Mucosa of descending colon (tissue), 3 donors: Measurements from ENCODE around the gene TMEM89. TPM values are rescaled to one million over a fixed set of nuclear protein-coding genes. Genes with fewer than 3 reads are reported as not detected.

Experiments used
- ATAC-seq: fragments of 200-7000 bp; cut with Tn5 transposase; one replicate; pipeline ENCODE4 v1.9.1; 2020; ENCODE audit warnings: mild to moderate bottlenecking, moderate library complexity
- DNase-seq, 3 donors: peaks; one replicate each; pipeline ENCODE4 v3.0.0-alpha.2; 2020
- H3K36me3 ChIP-seq: fragments of 200-600 bp; one replicate; pipeline ENCODE4 v1.8.0; 2021; ENCODE audit warnings: low read depth, mild to moderate bottlenecking
- H3K4me1 ChIP-seq: fragments of 200-600 bp; one replicate; pipeline ENCODE4 v1.8.0; 2021; ENCODE audit warnings: low read depth, mild to moderate bottlenecking
- H3K4me3 ChIP-seq: fragments of 200-600 bp; one replicate; pipeline ENCODE4 v1.8.0; 2021; ENCODE audit warnings: mild to moderate bottlenecking
- H3K9me3 ChIP-seq: fragments of 200-600 bp; one replicate; pipeline ENCODE4 v1.8.0; 2021; ENCODE audit warnings: mild to moderate bottlenecking
- intact Hi-C, 2 donors: fragments of 100-400 bp; cut with DNase I in 1 of 2; cut with micrococcal nuclease in 1 of 2; formaldehyde crosslinking; loops; one replicate each; pipeline versions ENCODE4 v1.11.0 to v1.11.1; 2022; cut with DNase I, micrococcal nuclease
- total RNA-seq, 3 donors: library from RNA; stranded (reverse); fragmentation: NEBNext Ultra II Directional in 2 of 3; extraction: Animal tissue kit (Norgen Biotek cat#: 25700) in 2 of 3; gene quantifications; one replicate each; pipeline versions ENCODE4 v1.2.1 to v1.2.4, GENCODE V29; 2021 to 2023
- TF ChIP-seq, protein P1 (sequence below): fragments of 200-600 bp; IDR thresholded peaks from one replicate; pipeline ENCODE4 v1.8.0; 2022; ENCODE audit warnings: antibody characterized with exemption, mild to moderate bottlenecking
- donor health status: DM: no; HTN: no; CAD: no; lungs with moderate emphysema.
- donor health status: DM: no; HTN: no; CAD: no.
- donor health status: DM: no; HTN: yes; CAD: no.

The TMEM89 gene
- total RNA-seq, 3 donors from 2014 or later: 0.65 to 1.1 TPM; not detected in 1

DNA sequence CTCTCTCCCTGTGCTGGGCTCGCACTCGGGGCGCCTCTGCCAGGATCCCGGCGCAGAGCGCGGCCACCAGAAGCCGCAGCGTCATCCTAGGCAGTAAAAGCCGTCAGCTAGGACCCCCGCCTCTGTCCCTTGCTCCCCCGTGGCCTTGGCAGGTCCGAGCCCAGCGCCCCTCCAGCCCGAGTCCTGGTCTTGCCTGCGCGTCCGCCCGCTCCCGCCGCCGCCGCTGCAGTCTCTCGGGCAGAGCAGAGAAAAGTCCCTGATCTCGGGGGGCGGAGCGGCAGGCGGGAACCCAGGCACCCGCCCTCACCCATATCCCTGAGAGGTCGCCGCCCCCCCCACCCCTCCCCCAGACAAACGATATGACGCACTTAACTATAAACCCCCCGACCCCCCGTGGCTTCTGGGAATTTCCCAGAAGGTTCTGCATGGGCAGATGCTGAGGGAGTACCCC, 26.5 kb downstream of the TMEM89 start, which contains the start of gene COL7A1:
COL7A1 (minus strand) TSS at position 255 of the 451 bp plus-strand sequence; CDS start at position 85, 170 bp downstream.
- Histone ChIP-seq H3K4me1 (peaks cover 15% of the 10 kb centered on the region), H3K4me3 (no peak within 1 kb of the TSS), H3K36me3 (peaks cover 11% of the 10 kb centered on the region), H3K9me3 (no peaks in the 10 kb centered on the region)
- intact Hi-C loops: no loop called here
- TF ChIP-seq, protein P1, sequence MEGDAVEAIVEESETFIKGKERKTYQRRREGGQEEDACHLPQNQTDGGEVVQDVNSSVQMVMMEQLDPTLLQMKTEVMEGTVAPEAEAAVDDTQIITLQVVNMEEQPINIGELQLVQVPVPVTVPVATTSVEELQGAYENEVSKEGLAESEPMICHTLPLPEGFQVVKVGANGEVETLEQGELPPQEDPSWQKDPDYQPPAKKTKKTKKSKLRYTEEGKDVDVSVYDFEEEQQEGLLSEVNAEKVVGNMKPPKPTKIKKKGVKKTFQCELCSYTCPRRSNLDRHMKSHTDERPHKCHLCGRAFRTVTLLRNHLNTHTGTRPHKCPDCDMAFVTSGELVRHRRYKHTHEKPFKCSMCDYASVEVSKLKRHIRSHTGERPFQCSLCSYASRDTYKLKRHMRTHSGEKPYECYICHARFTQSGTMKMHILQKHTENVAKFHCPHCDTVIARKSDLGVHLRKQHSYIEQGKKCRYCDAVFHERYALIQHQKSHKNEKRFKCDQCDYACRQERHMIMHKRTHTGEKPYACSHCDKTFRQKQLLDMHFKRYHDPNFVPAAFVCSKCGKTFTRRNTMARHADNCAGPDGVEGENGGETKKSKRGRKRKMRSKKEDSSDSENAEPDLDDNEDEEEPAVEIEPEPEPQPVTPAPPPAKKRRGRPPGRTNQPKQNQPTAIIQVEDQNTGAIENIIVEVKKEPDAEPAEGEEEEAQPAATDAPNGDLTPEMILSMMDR: no peak
- DNase-seq (peak in 1 of 3 donors; percentile 43), ATAC-seq (no peak)

DNA sequence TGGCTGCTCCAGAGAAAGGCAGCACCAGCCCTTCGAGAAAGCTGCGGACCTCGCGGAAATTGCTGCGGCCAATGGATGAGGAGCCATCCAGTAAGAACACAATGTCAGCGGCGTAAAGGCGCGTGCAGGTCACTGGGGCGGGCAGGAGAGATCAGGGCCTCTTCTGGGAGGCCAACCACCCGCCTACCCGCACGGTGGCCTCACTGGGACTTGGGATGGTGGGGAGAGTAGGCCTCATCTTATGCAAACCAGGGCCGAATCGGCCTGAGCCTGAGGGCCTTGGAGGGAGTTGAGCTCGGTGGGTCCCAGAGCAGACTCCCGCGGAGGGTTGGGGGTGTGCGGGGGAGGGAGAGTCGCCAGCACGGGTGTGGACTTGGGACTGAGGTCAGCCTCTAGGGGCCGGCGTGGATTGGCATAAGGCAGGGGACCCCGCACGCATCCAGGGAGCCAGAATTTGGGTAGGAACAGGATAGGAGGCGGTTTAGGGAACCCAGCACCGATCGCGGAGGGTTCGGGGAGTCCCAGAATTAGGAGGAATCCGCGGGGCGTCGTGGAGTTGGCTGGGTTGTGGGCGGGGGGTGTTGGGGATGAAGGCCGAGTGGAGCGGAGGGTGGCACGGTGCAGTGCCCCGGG, 27.0 kb downstream of the TMEM89 start:
- TF ChIP-seq, protein P1: no peak
- ATAC-seq (no peak), DNase-seq (no peak)
- Histone ChIP-seq H3K4me3 (no peak overlapping the region), H3K36me3 (peaks cover 7% of the 10 kb centered on the region), H3K4me1 (peaks cover 15% of the 10 kb centered on the region), H3K9me3 (no peaks in the 10 kb centered on the region)
- intact Hi-C loops: no loop called here

DNA sequence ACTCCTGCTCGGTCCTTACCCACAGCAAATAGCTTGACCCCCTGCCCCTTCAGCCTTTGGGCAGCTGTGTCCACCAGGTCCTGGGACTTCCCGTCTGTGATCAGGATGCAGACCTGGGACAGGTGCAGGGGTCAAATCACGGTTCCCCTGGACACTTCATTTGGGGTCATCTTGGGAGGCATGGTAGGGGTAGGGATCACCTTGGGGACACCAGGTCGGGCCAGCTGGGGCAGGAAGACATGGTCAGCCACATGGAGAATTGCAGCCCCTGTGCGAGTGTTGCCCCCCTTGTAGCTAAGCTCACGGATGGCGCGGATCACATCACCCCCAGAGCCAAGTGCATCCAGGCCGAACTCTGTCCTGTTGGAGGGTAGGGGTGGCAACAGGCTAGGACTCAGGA, 28.2 kb downstream of the TMEM89 start:
- intact Hi-C loops: no loop called here
- no peak overlapping the region for H3K4me3 ChIP-seq
- no peak for DNase-seq
- no peaks in the 10 kb centered on the region for H3K9me3 ChIP-seq
- H3K4me1 ChIP-seq: peaks cover 15% of the 10 kb centered on the region
- no peak for ATAC-seq
- TF ChIP-seq, protein P1: no peak
- H3K36me3 ChIP-seq: no peaks in the 10 kb centered on the region

DNA sequence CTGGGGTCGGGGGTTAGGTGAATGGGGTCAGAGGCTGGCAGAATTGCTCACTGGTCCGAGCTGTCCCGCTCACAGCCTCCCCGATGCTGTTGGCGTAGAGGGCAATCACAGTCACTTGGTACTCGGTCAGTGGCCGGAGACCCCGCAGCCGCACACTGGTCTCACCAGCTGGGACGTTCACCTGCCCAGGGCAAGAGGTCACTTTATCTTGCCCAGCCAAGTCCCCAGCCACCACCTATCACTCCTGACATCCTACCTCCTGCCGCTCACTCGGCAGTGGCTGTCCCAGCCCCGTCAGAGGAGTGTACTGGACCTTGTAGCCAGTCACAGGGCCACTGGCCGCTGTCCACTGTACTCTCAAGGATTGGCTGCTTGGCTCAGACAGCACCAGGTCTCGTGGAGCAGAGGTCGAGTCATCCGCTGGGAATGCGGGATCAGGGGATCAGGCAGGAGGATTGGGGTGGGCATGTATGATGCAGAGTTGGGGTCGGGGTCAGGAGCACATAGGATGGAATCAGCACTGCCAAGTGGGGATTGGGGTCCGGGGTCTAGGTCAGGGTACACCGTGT, 29.0 kb downstream of the TMEM89 start:
- ATAC-seq: no peak
- DNase-seq: no peak
- Histone ChIP-seq H3K36me3 (no peaks in the 10 kb centered on the region), H3K9me3 (no peaks in the 10 kb centered on the region), H3K4me1 (peaks cover 15% of the 10 kb centered on the region), H3K4me3 (no peak overlapping the region)
- TF ChIP-seq, protein P1: no peak
- intact Hi-C loops: no loop called here

DNA sequence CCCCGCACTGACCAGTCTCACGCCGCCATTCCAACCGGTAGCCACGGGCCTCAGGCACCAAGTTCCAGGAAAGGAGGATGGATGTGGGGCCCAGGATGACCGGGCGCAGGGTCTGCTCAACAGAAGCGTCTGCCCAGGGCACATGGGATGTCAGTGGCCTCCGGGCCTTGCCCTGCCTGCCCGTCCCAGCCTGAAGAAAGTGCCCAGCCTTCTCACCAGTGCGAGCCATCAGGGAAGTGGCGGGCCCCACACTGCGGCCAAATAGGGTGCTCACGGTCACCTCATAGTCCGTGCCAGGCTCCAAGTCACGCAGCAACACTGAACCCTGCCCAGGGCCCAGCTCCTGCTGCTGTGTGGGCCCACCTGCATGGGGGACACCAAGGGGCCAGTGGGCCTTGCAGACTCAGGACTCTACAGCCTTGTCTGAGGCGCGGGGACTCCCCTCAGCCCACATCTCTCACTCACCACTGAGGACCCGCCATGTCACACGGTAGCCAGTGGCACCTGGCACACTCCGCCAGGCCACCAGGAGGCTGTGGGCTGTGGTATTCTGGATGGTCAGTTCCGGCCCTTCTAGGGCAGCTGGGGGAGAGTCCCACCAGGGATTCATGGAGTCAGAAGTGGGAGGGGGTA, 29.6 kb downstream of the TMEM89 start:
- peaks cover 15% of the 10 kb centered on the region for H3K4me1 ChIP-seq
- ATAC-seq: no peak
- DNase-seq: no peak
- intact Hi-C loops: no loop called here
- no peak overlapping the region for H3K4me3 ChIP-seq
- H3K9me3 ChIP-seq: no peaks in the 10 kb centered on the region
- H3K36me3 ChIP-seq: no peaks in the 10 kb centered on the region
- TF ChIP-seq, protein P1: no peak
